Loucy (cell line): ENCODE measurements around the gene LRRC26.
A peak's percentile ranks its signal among the peaks of the same experiment; 100 is the strongest.

ENCODE experiments used
- H2AFZ ChIP-seq: fragments of 200-600 bp; sonication (generic); 2 replicates; pipeline ENCODE4 v1.6.0; 2016; ENCODE audit warnings: antibody characterized with exemption, mild to moderate bottlenecking, low read length, moderate library complexity
- H3F3A ChIP-seq: fragments of 200-600 bp; 2 replicates; pipeline ENCODE4 v1.6.0; 2016; ENCODE audit warnings: antibody characterized with exemption, low read depth, mild to moderate bottlenecking
- H3K27me3 ChIP-seq: fragments of 200-600 bp; sonication (generic); 2 replicates; pipeline ENCODE4 v1.6.1; 2014; ENCODE audit warnings: low read length, mild to moderate bottlenecking; ENCODE audit not compliant: insufficient read depth, poor library complexity, severe bottlenecking
- H3K36me3 ChIP-seq: fragments of 200-600 bp; sonication (generic); 2 replicates; pipeline ENCODE4 v1.6.1; 2016; ENCODE audit warnings: low read length; ENCODE audit not compliant: insufficient read depth
- H3K4me1 ChIP-seq: fragments of 200-600 bp; sonication (generic); 2 replicates; pipeline ENCODE4 v1.5.1; 2014; ENCODE audit warnings: low read length, mild to moderate bottlenecking; ENCODE audit not compliant: insufficient read depth, poor library complexity, severe bottlenecking
- H3K4me2 ChIP-seq: fragments of 200-600 bp; sonication (generic); 2 replicates; pipeline ENCODE4 v1.6.0; 2014; ENCODE audit warnings: antibody characterized with exemption, low read length, low read depth, mild to moderate bottlenecking; ENCODE audit not compliant: poor library complexity, severe bottlenecking
- H3K4me3 ChIP-seq: fragments of 200-600 bp; sonication (generic); 2 replicates; pipeline ENCODE4 v1.5.1; 2014; ENCODE audit warnings: low read length, mild to moderate bottlenecking, mixed read lengths; ENCODE audit not compliant: poor library complexity, severe bottlenecking
- H3K79me2 ChIP-seq: fragments of 200-600 bp; sonication (generic); 2 replicates; pipeline ENCODE4 v1.6.1; 2014; ENCODE audit warnings: low read length; ENCODE audit not compliant: insufficient read depth
- H3K9ac ChIP-seq: fragments of 200-600 bp; sonication (generic); 2 replicates; pipeline ENCODE4 v1.6.0; 2014; ENCODE audit warnings: mild to moderate bottlenecking, low read depth, low read length, moderate library complexity; ENCODE audit not compliant: poor library complexity, severe bottlenecking
- H3K9me2 ChIP-seq: fragments of 200-600 bp; sonication (generic); replicated peaks from 2 replicates; pipeline ENCODE4 v1.6.1; 2016; ENCODE audit warnings: low read depth, low read length, mixed read lengths
- H3K9me3 ChIP-seq: fragments of 200-600 bp; sonication (generic); 2 replicates; pipeline ENCODE4 v1.6.1; 2014; ENCODE audit warnings: mild to moderate bottlenecking, antibody characterized with exemption, low read length, low read depth; ENCODE audit not compliant: insufficient read depth
- H4K20me1 ChIP-seq: fragments of 200-600 bp; sonication (generic); 2 replicates; pipeline ENCODE4 v1.6.0; 2014; ENCODE audit warnings: antibody characterized with exemption, low read length, mild to moderate bottlenecking; ENCODE audit not compliant: insufficient read depth, poor library complexity, severe bottlenecking
- EZH2phosphoT487 ChIP-seq: fragments of 200-600 bp; IDR thresholded peaks from 2 replicates; pipeline ENCODE4 v1.6.1; 2018; ENCODE audit warnings: antibody characterized with exemption, mild to moderate bottlenecking, moderate library complexity, borderline replicate concordance
- TF ChIP-seq, protein P1 (sequence below): fragments of 200-600 bp; sonication (generic); conservative IDR thresholded peaks from 2 replicates; pipeline ENCODE4 v1.5.1; 2014; ENCODE audit warnings: mild to moderate bottlenecking, antibody characterized with exemption, low read length

The LRRC26 gene

DNA sequence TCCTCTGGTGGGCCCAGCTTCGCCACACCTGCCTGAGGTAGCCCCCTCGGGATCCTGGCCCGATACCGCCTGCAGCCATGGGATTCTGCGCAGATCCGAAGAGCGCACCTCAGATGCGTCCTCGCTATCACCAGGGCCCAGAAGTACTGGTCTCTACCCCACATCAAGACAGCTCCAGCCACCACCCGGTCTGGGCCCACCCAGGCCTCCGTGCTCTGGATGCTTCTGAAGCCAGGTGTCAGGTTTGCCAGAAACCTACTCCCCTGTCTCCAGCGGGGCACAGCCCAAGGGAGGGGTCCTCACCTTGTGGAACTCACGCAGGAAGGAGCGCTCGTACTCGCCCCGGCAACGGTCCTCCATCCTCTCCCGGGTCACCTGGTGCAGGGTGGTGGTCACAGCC, 16.1 kb upstream of the LRRC26 start:
- peaks cover 26% of the 10 kb centered on the region for H4K20me1 ChIP-seq
- H3K9ac ChIP-seq, result no peak overlapping the region
- no peaks in the 10 kb centered on the region for H3K9me2 ChIP-seq
- peaks cover 14% of the 10 kb centered on the region; the same call in 1 of the 2 replicates for H3K36me3 ChIP-seq
- H3K9me3 ChIP-seq, result no peaks in the 10 kb centered on the region
- peak overlapping the region; percentile 96 for H3K4me3 ChIP-seq
- H3K79me2 ChIP-seq, result peaks cover 49% of the 10 kb centered on the region
- no peaks in the 10 kb centered on the region for H3K27me3 ChIP-seq
- H3K4me2 ChIP-seq, result peak overlapping the region; percentile 91
- peaks cover 20% of the 10 kb centered on the region for H3K4me1 ChIP-seq
- H2AFZ ChIP-seq, result no peak overlapping the region
- TF ChIP-seq EZH2phosphoT487, result no peak
- TF ChIP-seq, protein P1, sequence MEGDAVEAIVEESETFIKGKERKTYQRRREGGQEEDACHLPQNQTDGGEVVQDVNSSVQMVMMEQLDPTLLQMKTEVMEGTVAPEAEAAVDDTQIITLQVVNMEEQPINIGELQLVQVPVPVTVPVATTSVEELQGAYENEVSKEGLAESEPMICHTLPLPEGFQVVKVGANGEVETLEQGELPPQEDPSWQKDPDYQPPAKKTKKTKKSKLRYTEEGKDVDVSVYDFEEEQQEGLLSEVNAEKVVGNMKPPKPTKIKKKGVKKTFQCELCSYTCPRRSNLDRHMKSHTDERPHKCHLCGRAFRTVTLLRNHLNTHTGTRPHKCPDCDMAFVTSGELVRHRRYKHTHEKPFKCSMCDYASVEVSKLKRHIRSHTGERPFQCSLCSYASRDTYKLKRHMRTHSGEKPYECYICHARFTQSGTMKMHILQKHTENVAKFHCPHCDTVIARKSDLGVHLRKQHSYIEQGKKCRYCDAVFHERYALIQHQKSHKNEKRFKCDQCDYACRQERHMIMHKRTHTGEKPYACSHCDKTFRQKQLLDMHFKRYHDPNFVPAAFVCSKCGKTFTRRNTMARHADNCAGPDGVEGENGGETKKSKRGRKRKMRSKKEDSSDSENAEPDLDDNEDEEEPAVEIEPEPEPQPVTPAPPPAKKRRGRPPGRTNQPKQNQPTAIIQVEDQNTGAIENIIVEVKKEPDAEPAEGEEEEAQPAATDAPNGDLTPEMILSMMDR, result no peak
- peaks cover 8% of the 10 kb centered on the region; the same call in 1 of the 2 replicates for H3F3A ChIP-seq

DNA sequence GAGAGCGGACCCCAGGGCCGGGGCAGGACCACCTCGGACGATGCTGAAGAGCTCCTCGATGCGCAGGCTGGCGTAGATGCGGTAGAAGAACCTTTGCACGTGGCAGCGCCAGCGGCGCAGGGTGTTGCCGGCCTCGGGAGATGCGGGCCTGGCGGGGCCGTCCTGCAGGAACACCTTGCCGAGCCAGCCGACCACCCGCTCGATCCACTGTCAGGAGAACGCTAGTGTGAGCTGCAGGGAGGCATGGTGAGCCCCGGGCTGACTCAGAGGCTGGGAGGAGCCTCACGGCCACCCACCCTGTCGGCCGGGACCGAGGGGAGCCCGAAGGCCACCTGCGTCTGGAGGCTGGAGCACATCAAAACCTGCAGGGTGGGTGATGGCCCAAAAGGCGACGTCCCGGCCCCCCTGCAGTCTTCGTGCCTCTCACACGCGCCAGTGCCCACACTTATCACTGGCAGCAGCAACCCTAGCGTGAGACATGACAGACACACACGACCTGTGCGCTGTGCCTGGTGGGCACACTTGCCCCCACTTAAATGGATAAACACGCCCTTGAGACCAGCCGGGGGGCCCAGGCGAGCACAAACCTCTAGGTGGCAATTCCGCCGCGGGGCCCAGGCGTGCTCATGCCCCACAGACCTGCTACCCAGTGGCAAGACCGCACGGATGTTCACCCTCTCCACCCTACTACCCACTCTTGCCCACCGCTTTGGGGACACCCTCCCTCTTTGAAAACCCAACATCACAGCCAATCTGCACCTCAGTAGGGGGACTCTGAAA, 15.2 kb upstream of the LRRC26 start:
- peak overlapping the region; percentile 91 for H3K4me2 ChIP-seq
- H3K36me3 ChIP-seq, result peaks cover 21% of the 10 kb centered on the region; the same call in 1 of the 2 replicates
- peaks cover 41% of the 10 kb centered on the region for H3K79me2 ChIP-seq
- no peak overlapping the region for H3K4me3 ChIP-seq
- H4K20me1 ChIP-seq, result peaks cover 18% of the 10 kb centered on the region
- no peak for TF ChIP-seq EZH2phosphoT487
- TF ChIP-seq, protein P1, result no peak
- no peak overlapping the region for H3K9ac ChIP-seq
- H3F3A ChIP-seq, result peaks cover 8% of the 10 kb centered on the region; the same call in 1 of the 2 replicates
- no peaks in the 10 kb centered on the region for H3K27me3 ChIP-seq
- peaks cover 16% of the 10 kb centered on the region for H3K4me1 ChIP-seq
- H3K9me2 ChIP-seq, result no peaks in the 10 kb centered on the region
- H3K9me3 ChIP-seq, result no peaks in the 10 kb centered on the region
- no peak overlapping the region for H2AFZ ChIP-seq

- Histone ChIP-seq H3K4me3 (no peak overlapping the region), H3K27me3 (no peaks in the 10 kb centered on the region), H3K4me2 (no peak overlapping the region), H3K9me3 (no peaks in the 10 kb centered on the region), H2AFZ (no peak overlapping the region), H3K36me3 (peaks cover 23% of the 10 kb centered on the region; the same call in 1 of the 2 replicates), H3K9me2 (no peaks in the 10 kb centered on the region), H4K20me1 (peaks cover 9% of the 10 kb centered on the region), H3F3A (0 out of 2 replicates have a peak, but pooled peaks cover 5% of the 10 kb centered on the region), H3K79me2 (peaks cover 32% of the 10 kb centered on the region), H3K4me1 (peaks cover 10% of the 10 kb centered on the region), H3K9ac (no peak overlapping the region)
- TF ChIP-seq EZH2phosphoT487, result no peak
- TF ChIP-seq, protein P1, result no peak
These were observed 14.2 kb upstream of the LRRC26 start for GRCh38 chr9:137183980-137184595.
